Left kidney (tissue), 2 donors: ENCODE results near the gene PROSER3. TPM values are rescaled to one million over a fixed set of nuclear protein-coding genes. Genes with fewer than 3 reads are reported as not detected.

Experiments used
- DNase-seq: peaks from one replicate; pipeline ENCODE4 v3.0.0-alpha.2; 2013
- polyA plus RNA-seq: library from polyadenylated mRNA; unstranded; fragments of 120-200 nt; gene quantifications from one replicate; pipeline ENCODE4 v1.2.1, GENCODE V29; 2013; ENCODE audit not compliant: insufficient read length

The PROSER3 gene
- polyA plus RNA-seq, 1 donor = 26.5 TPM

DNA sequence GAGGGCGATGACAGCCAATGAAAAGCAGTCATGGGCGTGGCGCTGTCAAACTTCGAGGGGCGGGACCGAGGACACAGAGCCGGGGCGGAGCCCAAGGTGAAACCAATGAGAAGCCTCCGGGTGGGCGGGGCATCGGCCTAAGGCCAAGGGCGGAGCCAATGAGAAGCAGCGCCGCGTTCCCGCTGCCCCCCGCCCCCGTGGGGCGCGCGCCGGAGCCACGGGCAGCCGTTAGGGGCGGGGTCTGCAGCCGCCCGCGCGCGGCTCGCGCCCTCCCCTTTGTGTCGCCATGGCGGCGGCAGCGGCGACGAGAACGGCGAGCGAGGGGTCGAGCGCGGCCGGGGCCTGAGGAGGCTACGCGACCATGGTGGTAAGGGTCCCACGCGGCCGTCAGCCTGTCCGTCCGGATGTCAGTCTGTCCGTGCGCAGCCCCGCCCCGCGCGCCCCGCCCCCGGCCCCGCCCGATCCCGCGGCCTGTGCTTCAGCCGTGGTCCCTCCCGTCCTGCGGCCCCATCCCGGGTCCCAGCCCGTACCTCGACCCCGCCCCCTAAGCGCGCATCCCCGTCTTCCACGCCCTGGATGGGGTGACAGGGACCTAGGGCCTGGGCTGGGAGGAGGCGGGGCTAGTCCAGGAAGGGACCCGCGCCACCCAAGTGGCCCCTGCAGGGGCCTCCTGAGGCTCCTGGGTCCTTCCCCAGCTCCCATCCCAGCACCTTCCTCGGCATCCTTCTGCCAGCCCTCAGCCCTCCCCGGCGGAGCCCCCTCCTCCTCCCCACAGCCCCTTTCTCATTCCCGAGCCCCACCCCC, 17.5 kb downstream of the PROSER3 start, which contains the start of gene ARHGAP33:
ARHGAP33 (plus strand) TSS at position 267 of the 804 bp plus-strand sequence; CDS start at position 362, 95 bp downstream.
- DNase-seq = peak; percentile 99

- DNase-seq = no peak
Measured at GRCh38 chr19:35776102-35776788, 18.3 kb downstream of the PROSER3 start.

GRCh38 chr19:35777086-35777841, 19.3 kb downstream of the PROSER3 start:
- no peak for DNase-seq

DNA sequence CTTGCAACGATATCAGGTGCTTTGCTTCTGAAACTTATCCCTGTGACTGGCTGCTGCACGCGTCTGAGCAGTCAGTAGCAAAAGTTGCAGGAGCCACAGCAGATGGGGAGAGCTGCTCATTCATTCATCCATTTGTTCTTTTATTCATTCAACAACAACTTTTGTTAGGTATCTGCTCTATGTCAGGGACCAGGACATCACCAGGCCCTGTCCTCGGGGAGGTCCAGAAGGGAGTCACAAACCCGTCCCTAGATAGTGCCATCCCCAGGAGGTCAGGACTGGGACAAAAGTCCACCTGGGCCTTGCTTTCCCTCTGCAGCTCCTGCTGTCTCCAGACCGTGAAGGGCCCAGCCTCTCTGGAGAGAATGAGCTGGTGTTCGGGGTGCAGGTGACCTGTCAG, 20.0 kb downstream of the PROSER3 start:
- DNase-seq = no peak

GRCh38 chr19:35779033-35779432, 21.1 kb downstream of the PROSER3 start:
- DNase-seq = no peak

DNA sequence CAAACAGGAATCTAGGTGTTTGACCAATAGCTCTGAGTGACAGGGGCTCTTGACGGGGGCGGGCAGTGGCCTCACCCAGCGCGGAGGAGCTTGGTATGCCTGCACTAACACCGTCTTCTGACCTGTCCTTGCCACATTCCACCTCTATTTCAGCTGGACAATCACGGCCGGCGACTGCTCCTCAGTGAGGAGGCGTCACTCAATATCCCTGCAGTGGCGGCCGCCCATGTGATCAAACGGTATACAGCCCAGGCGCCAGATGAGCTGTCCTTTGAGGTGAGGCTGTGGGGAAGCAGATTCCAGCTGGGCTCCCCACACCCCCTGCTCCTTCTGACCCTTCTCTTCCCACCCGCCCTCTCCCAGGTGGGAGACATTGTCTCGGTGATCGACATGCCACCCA, 22.1 kb downstream of the PROSER3 start:
- DNase-seq = no peak

GRCh38 chr19:35780717-35781116, 22.7 kb downstream of the PROSER3 start:
- no peak for DNase-seq

- DNase-seq = no peak
Measured at GRCh38 chr19:35781650-35782049, 23.7 kb downstream of the PROSER3 start.

DNA sequence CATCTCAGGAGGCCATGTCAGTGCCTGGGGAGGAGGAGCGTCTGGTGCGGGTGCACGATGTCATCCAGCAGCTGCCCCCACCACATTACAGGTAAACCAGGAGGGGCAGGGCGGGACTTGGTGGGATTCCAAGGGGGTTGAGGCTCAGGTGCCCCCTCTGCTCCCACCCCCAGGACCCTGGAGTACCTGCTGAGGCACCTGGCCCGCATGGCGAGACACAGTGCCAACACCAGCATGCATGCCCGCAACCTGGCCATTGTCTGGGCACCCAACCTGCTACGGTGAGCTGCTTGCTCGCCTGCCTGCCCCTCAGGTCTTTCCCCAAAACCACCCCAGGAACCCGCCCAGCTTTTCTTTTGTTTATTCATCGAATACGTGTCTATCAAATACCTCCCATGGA, 24.6 kb downstream of the PROSER3 start:
- no peak for DNase-seq

DNA sequence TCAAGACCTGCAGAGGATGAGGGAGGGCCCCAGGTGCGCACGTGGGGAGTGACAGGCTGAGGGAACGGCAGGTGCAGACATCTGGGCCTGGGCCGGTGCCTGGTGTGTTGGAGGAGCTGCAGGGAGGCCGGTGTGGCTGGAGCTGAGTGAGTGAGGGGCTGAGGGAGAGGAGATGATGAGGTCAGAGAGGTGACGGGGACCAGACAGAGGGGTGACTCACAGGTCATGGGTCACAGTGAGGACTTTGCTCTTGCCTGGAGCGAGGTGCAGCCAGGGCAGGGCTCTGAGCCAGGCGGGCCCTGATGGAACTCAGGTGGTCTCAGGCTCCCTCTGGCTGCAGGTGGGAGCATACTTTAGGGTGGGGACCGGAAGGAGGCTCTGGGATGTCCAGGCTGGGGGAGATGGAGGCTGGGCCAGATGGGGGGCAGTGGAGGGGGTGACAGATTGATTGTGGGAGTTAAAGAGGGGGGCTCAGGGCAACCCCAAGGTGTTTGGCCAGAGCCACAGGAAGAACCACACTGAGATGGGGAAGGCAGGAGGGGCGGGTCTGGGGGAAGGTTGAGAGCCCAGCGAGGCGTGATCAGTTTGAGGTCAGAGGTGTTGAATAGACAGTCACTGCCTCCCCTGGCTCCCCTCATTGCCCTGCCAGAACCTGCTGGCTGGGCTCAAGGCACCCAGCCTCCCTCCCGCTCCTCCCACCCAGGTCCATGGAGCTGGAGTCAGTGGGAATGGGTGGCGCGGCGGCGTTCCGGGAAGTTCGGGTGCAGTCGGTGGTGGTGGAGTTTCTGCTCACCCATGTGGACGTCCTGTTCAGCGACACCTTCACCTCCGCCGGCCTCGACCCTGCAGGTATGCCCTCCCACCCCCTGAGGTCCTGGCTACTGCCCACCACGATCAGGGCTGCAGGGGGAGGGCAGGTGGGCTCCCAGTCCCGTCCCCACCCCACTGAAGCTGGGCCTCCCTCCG, 25.8 kb downstream of the PROSER3 start:
- no peak for DNase-seq

GRCh38 chr19:35784503-35785338, 26.7 kb downstream of the PROSER3 start:
- no peak for DNase-seq

DNA sequence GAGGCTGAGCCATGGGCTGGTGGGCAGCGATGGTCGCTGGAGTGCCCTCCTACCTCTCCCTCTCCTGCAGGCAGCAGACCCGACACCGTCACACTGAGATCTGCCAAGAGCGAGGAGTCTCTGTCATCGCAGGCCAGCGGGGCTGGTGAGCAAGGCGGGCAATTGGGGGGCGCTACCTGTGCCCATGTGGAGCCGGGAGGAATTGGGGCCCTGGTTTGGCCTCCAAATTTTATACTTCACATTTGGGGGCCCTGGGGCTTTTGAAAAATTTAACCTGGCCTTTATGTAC, 27.3 kb downstream of the PROSER3 start:
- DNase-seq = no peak

- no peak for DNase-seq
Measured at GRCh38 chr19:35786299-35787160, 28.6 kb downstream of the PROSER3 start.

DNA sequence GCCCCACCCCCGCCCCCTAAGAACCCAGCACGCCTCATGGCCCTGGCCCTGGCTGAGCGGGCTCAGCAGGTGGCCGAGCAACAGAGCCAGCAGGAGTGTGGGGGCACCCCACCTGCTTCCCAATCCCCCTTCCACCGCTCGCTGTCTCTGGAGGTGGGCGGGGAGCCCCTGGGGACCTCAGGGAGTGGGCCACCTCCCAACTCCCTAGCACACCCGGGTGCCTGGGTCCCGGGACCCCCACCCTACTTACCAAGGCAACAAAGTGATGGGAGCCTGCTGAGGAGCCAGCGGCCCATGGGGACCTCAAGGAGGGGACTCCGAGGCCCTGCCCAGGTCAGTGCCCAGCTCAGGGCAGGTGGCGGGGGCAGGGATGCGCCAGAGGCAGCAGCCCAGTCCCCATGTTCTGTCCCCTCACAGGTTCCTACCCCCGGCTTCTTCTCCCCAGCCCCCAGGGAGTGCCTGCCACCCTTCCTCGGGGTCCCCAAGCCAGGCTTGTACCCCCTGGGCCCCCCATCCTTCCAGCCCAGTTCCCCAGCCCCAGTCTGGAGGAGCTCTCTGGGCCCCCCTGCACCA, 29.3 kb downstream of the PROSER3 start:
- no peak for DNase-seq

DNA sequence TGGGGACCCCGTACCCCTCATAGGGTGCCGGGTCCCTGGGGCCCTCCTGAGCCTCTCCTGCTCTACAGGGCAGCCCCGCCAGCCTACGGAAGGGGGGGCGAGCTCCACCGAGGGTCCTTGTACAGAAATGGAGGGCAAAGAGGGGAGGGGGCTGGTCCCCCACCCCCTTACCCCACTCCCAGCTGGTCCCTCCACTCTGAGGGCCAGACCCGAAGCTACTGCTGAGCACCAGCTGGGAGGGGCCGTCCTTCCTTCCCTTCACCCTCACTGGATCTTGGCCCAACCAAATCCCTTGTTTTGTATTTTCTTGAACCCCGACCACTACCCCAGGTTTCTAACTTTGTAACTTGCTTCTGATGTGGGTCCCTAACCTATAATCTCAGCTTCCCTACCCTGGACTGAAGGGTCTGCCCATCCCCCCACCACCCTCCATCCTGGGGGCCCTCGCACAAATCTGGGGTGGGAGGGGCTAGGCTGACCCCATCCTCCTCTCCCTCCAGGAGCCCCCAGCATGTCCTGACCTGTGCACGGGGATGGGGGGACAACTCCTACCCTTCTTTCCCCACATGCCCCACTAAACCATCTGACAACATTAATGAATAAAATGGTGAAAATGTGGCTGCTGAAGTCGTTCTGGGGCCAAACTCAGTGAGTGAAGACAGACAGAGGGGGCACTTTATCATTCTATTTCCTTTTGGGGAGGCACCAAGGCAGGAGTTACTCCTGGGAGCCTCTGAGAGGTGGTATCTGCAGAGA, 30.4 kb downstream of the PROSER3 start:
- no peak for DNase-seq

GRCh38 chr19:35789195-35789977, 31.4 kb downstream of the PROSER3 start:
- DNase-seq = no peak
